Measurements from ENCODE around the gene CAV2. TPM values are rescaled to one million over a fixed set of nuclear protein-coding genes. Genes with fewer than 3 reads are reported as not detected.

CAV2 gene
- total RNA-seq, 2 donors from 2014 or later: 93.8 to 157 TPM

DNA sequence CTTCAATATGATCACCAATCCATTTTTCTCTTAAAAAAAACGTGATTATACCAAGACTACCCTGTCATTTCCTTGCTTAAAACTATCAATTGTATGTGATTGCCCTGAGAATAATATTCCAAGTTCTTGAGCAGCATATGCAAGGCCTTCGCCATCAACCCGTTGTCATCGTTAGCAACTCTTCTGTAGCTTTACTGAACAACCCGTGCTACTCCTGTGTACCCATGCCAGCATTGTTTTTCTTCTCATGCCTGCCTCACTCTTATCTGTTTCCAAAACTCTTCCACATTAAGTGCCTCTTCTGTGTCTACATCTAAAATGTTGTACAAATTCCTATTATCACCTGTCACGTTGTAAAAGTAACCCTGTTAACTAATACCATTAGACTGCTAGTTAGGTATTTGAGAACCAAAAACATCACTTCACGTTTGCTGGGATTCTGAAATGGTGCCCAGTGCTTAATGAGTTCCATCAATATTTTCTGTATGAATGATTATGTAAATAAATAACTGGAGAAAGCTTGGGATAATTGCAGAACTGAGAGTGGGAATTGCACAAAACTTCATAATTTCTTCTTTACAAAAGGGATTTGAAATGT is 10.5 kb downstream of the CAV2 start:
- Histone ChIP-seq H3K27ac (peak overlapping the region in 1 of 2 donors; percentile 45), H3K4me3 (no peak overlapping the region), H3K27me3 (replicated peaks; ENCODE audit: insufficient read depth) (no peaks in the 10 kb centered on the region), H3K36me3 (peaks cover 3% of the 10 kb centered on the region), H3K9me3 (no peaks in the 10 kb centered on the region), H3K4me1 (ENCODE audit: control insufficient read depth in 1 of 2, low read depth in 2 of 2) (peaks cover 25 to 70% of the 10 kb centered on the region in 2 donors)
- no peak for ATAC-seq (ENCODE audit: insufficient number of reproducible peaks, low FRiP score, low read depth)
- TF ChIP-seq, protein P1, sequence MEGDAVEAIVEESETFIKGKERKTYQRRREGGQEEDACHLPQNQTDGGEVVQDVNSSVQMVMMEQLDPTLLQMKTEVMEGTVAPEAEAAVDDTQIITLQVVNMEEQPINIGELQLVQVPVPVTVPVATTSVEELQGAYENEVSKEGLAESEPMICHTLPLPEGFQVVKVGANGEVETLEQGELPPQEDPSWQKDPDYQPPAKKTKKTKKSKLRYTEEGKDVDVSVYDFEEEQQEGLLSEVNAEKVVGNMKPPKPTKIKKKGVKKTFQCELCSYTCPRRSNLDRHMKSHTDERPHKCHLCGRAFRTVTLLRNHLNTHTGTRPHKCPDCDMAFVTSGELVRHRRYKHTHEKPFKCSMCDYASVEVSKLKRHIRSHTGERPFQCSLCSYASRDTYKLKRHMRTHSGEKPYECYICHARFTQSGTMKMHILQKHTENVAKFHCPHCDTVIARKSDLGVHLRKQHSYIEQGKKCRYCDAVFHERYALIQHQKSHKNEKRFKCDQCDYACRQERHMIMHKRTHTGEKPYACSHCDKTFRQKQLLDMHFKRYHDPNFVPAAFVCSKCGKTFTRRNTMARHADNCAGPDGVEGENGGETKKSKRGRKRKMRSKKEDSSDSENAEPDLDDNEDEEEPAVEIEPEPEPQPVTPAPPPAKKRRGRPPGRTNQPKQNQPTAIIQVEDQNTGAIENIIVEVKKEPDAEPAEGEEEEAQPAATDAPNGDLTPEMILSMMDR (IDR thresholded peaks at IDR 0.05): no peak
- no peak for DNase-seq (ENCODE audit: low spot score)

- TF ChIP-seq, protein P1 (IDR thresholded peaks at IDR 0.05): no peak
- H3K27ac ChIP-seq: peak overlapping the region in 1 of 2 donors; percentile 45
- no peaks in the 10 kb centered on the region for H3K9me3 ChIP-seq
- peaks cover 19 to 65% of the 10 kb centered on the region in 2 donors for H3K4me1 ChIP-seq (ENCODE audit: control insufficient read depth in 1 of 2, low read depth in 2 of 2)
- ATAC-seq (ENCODE audit: insufficient number of reproducible peaks, low FRiP score, low read depth): no peak
- H3K36me3 ChIP-seq: peaks cover 3% of the 10 kb centered on the region
- H3K4me3 ChIP-seq: no peak overlapping the region
- no peaks in the 10 kb centered on the region for H3K27me3 ChIP-seq (replicated peaks; ENCODE audit: insufficient read depth)
- DNase-seq (ENCODE audit: low spot score): no peak
These were observed 11.3 kb downstream of the CAV2 start for GRCh38 chr7:116510795-116511194.

- H3K4me3 ChIP-seq: peak overlapping the region; percentile 56
- TF ChIP-seq, protein P1 (IDR thresholded peaks at IDR 0.05): no peak
- ATAC-seq (ENCODE audit: insufficient number of reproducible peaks, low FRiP score, low read depth): peak; percentile 33
- peaks cover 3% of the 10 kb centered on the region for H3K36me3 ChIP-seq
- peaks cover 13 to 55% of the 10 kb centered on the region in 2 donors for H3K4me1 ChIP-seq (ENCODE audit: control insufficient read depth in 1 of 2, low read depth in 2 of 2)
- H3K9me3 ChIP-seq: no peaks in the 10 kb centered on the region
- peak overlapping the region; percentile 37 to 45 for H3K27ac ChIP-seq
- DNase-seq (ENCODE audit: low spot score): no peak
- no peaks in the 10 kb centered on the region for H3K27me3 ChIP-seq (replicated peaks; ENCODE audit: insufficient read depth)
These were observed 12.3 kb downstream of the CAV2 start for GRCh38 chr7:116511552-116512519.

GRCh38 chr7:116512520-116513188 is 13.1 kb downstream of the CAV2 start:
- Histone ChIP-seq H3K27me3 (replicated peaks; ENCODE audit: insufficient read depth) (no peaks in the 10 kb centered on the region), H3K27ac (peak overlapping the region; percentile 37 to 45), H3K9me3 (no peaks in the 10 kb centered on the region), H3K36me3 (no peaks in the 10 kb centered on the region), H3K4me1 (ENCODE audit: control insufficient read depth in 1 of 2, low read depth in 2 of 2) (peaks cover 13 to 51% of the 10 kb centered on the region in 2 donors), H3K4me3 (peak overlapping the region; percentile 56)
- TF ChIP-seq, protein P1 (IDR thresholded peaks at IDR 0.05): no peak
- no peak for ATAC-seq (ENCODE audit: insufficient number of reproducible peaks, low FRiP score, low read depth)
- no peak for DNase-seq (ENCODE audit: low spot score)

DNA sequence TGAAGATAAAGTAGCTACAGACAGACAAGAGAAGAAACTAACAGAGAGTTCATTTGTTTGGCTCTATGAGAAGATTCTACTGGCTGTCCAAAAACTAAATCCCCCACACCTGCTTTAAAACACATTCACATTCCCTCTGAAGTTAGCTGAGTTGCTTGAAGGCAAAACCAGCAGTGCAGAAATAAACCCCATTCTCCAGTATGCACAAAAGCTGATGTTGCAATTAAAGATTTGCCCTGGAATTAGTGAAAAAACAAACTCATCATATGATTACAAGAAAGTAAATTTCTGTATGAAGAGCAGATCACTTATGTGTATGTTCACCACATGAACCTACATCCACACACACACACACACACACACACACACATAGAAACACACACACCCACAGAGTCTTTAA is 16.0 kb downstream of the CAV2 start:
- Histone ChIP-seq H3K27me3 (replicated peaks; ENCODE audit: insufficient read depth) (no peaks in the 10 kb centered on the region), H3K27ac (no peak overlapping the region), H3K4me1 (ENCODE audit: control insufficient read depth in 1 of 2, low read depth in 2 of 2) (peaks cover 13 to 32% of the 10 kb centered on the region in 2 donors), H3K36me3 (no peaks in the 10 kb centered on the region), H3K9me3 (no peaks in the 10 kb centered on the region), H3K4me3 (no peak overlapping the region)
- TF ChIP-seq, protein P1 (IDR thresholded peaks at IDR 0.05): no peak
- ATAC-seq (ENCODE audit: insufficient number of reproducible peaks, low FRiP score, low read depth): no peak
- no peak for DNase-seq (ENCODE audit: low spot score)

Data from thoracic aorta (tissue), 2 donors.